HepG2 (cell line): Measurements from ENCODE around the gene BLOC1S1. TPM values are rescaled to one million over a fixed set of nuclear protein-coding genes. Genes with fewer than 3 reads are reported as not detected.

ENCODE experiments used
- BCL3 ChIP-seq: sonication (generic); formaldehyde crosslinking; IDR thresholded peaks from 2 replicates; pipeline ENCODE4 v1.5.1; 2020; ENCODE audit warnings: mild to moderate bottlenecking, missing genetic modification reagents, moderate library complexity
- CSRNP2 ChIP-seq: sonication (generic); formaldehyde crosslinking; conservative IDR thresholded peaks from 2 replicates; pipeline ENCODE4 v1.8.0; 2022; ENCODE audit warnings: low read depth, missing genetic modification reagents
- ESRRA ChIP-seq: sonication (generic); formaldehyde crosslinking; IDR thresholded peaks from 2 replicates; pipeline ENCODE4 v1.5.1; 2020; ENCODE audit warnings: mild to moderate bottlenecking, low read depth, missing genetic modification reagents
- MTA1 ChIP-seq: sonication (generic); formaldehyde crosslinking; IDR thresholded peaks from 2 replicates; pipeline ENCODE4 v1.4.0; 2020; ENCODE audit warnings: missing genetic modification reagents, mild to moderate bottlenecking, borderline replicate concordance
- MXD4 ChIP-seq: IDR thresholded peaks from 2 replicates; pipeline ENCODE4 v1.6.1; 2016; ENCODE audit warnings: mild to moderate bottlenecking, missing biosample characterization, missing genetic modification reagents
- PBX2 ChIP-seq: IDR thresholded peaks from 2 replicates; pipeline ENCODE4 v1.6.1; 2016; ENCODE audit warnings: control low read depth
- RBM39 ChIP-seq: fragments of 200-400 bp; formaldehyde crosslinking; IDR thresholded peaks from one replicate; pipeline ENCODE4 v1.6.1; 2018; ENCODE audit warnings: antibody characterized with exemption, mild to moderate bottlenecking, low read depth, low read length; ENCODE audit not compliant: poor library complexity, severe bottlenecking
- SOX6 ChIP-seq, 2 experiments: fragments of 450-650 bp in 1 of 2; sonication (generic) in 1 of 2; formaldehyde crosslinking in 1 of 2; IDR thresholded peaks; 2 replicates each; pipeline versions ENCODE4 v1.4.0 to v1.6.1; 2017 to 2020; ENCODE audit warnings: antibody characterized with exemption in 1 of 2, mild to moderate bottlenecking in 1 of 2, missing genetic modification reagents in 1 of 2
- ZBTB40 ChIP-seq, 2 experiments: fragments of 450-650 bp in 1 of 2; sonication (generic) in 1 of 2; formaldehyde crosslinking in 1 of 2; IDR thresholded peaks; 2 replicates each; pipeline versions ENCODE4 v1.6.1 to v1.8.0; 2016 to 2022; ENCODE audit warnings: antibody characterized with exemption in 1 of 2, mild to moderate bottlenecking in 1 of 2, missing genetic modification reagents in 1 of 2
- ZNF251 ChIP-seq: sonication (generic); formaldehyde crosslinking; IDR thresholded peaks from 2 replicates; pipeline ENCODE4 v1.9.0; 2021; ENCODE audit warnings: mild to moderate bottlenecking, missing genetic modification reagents
- ZNF432 ChIP-seq: sonication (generic); formaldehyde crosslinking; IDR thresholded peaks from 2 replicates; pipeline ENCODE4 v1.5.0; 2020; ENCODE audit warnings: missing genetic modification reagents, mild to moderate bottlenecking, borderline replicate concordance
- ZNF550 ChIP-seq: sonication (generic); formaldehyde crosslinking; IDR thresholded peaks from 2 replicates; pipeline ENCODE4 v1.4.0; 2020; ENCODE audit warnings: mild to moderate bottlenecking, missing genetic modification reagents, borderline replicate concordance
- ZNF629 ChIP-seq: sonication (generic); formaldehyde crosslinking; conservative IDR thresholded peaks from 2 replicates; pipeline ENCODE4 v1.5.0; 2020; ENCODE audit warnings: missing genetic modification reagents
- ZSCAN30 ChIP-seq: sonication (generic); formaldehyde crosslinking; IDR thresholded peaks from 2 replicates; pipeline ENCODE4 v1.5.0; 2020; ENCODE audit warnings: mild to moderate bottlenecking, missing genetic modification reagents
- polyA plus RNA-seq, 8 experiments: library from polyadenylated mRNA; depleted of rRNA in 3 of 8; stranded (reverse) in 7 of 8; unstranded in 1 of 8; fragments of >200 nt; fragmentation: Illumina TruSeq in 4 of 8; extraction: Trizol in 4 of 8; gene quantifications; 2 replicates each; pipeline versions ENCODE4 v1.2.1 to v1.2.3, GENCODE V29; 2011 to 2016; ENCODE audit warnings: low read depth in 4 of 8, missing spikeins in 1 of 8, mixed read lengths in 1 of 8; ENCODE audit not compliant: insufficient read depth in 1 of 8
- total RNA-seq, 5 experiments: library from RNA; depleted of rRNA; stranded (reverse); fragments of >200 nt; fragmentation: Illumina TruSeq; extraction: Trizol; gene quantifications; 2 replicates each; pipeline ENCODE4 v1.2.3, GENCODE V29; 2016; ENCODE audit warnings: low read depth in 1 of 5

Gene BLOC1S1
- total and polyA plus RNA-seq, 2 of the 13 experiments (the other 11 are each of a cell fraction or from before 2014, with no cell fraction given) = 55.1 to 95.3 TPM

GRCh38 chr12:55681142-55682077 lies 34.4 kb upstream of the BLOC1S1 start (continued):
- TF ChIP-seq PBX2 (CRISPR knock-in tag) = no peak
- TF ChIP-seq ZBTB40 (IDR thresholded peaks at IDR 0.05) = no peak
- no peak; the same call in 1 of the 2 replicates for TF ChIP-seq ZBTB40 (CRISPR knock-in tag; IDR thresholded peaks at IDR 0.05)
- no peak for TF ChIP-seq CSRNP2 (CRISPR knock-in tag)
- no peak for TF ChIP-seq MTA1
- no peak for TF ChIP-seq ZNF251 (CRISPR knock-in tag)
- no peak for TF ChIP-seq ESRRA (CRISPR knock-in tag)
- no peak for TF ChIP-seq ZNF432 (CRISPR knock-in tag)
- no peak for TF ChIP-seq RBM39
- peak; percentile 71 for TF ChIP-seq BCL3 (CRISPR knock-in tag)
- no peak for TF ChIP-seq ZSCAN30 (CRISPR knock-in tag)
- TF ChIP-seq ZNF629 (CRISPR knock-in tag) = 0 out of 2 replicates have a peak, but pooled peaks have one; percentile 23
- no peak for TF ChIP-seq ZNF550 (CRISPR knock-in tag)
- no peak for TF ChIP-seq SOX6 (IDR thresholded peaks at IDR 0.05)
- TF ChIP-seq SOX6 (CRISPR knock-in tag; IDR thresholded peaks at IDR 0.05) = peak; percentile 71; the same call in 1 of the 2 replicates
- TF ChIP-seq MXD4 (CRISPR knock-in tag) = no peak
